Stimulated activated CD8-positive, alpha-beta memory T cell treated with anti-CD3 and anti-CD28 coated beads, Interleukin-7, amount 100 ng/mL, for 4 hours (primary cell): Measurements from ENCODE around the gene FURIN.
"Not testable (repeated sequence)": the region's sequence is repeated elsewhere in the genome, so short reads cannot be mapped to it uniquely, and the experiment has no call there.

Experiments
- DNase-seq, 2 donors: peaks; one replicate each; pipeline ENCODE4 v3.0.0-alpha.2; 2020; ENCODE audit warnings: low read depth in 2 of 2

The FURIN gene

GRCh38 chr15:90868261-90868689 is at the start of gene FURIN:
FURIN (plus strand) TSS chr15:90868588; CDS start chr15:90875741, 7,153 bp downstream.
- DNase-seq, result no peak

- no peak for DNase-seq
Measured at GRCh38 chr15:90819390-90819789, 49.0 kb upstream of the FURIN start.

GRCh38 chr15:90819850-90820249 is 48.5 kb upstream of the FURIN start:
- no peak for DNase-seq

GRCh38 chr15:90820481-90820880 is 47.9 kb upstream of the FURIN start:
- no peak for DNase-seq

GRCh38 chr15:90822204-90822955 is 46.0 kb upstream of the FURIN start:
- no peak for DNase-seq

GRCh38 chr15:90823455-90823974 is 44.9 kb upstream of the FURIN start:
- no peak for DNase-seq

- not testable (repeated sequence) for DNase-seq
Measured at GRCh38 chr15:90825115-90825899, 43.1 kb upstream of the FURIN start.

- not testable (repeated sequence) for DNase-seq
Measured at GRCh38 chr15:90826206-90826885, 42.0 kb upstream of the FURIN start.

- DNase-seq, result no peak
Measured at GRCh38 chr15:90826886-90827435, 41.4 kb upstream of the FURIN start.

- DNase-seq, result no peak
Measured at GRCh38 chr15:90828111-90828510, 40.3 kb upstream of the FURIN start.

- DNase-seq, result no peak
Measured at GRCh38 chr15:90829126-90829525, 39.3 kb upstream of the FURIN start.

GRCh38 chr15:90829942-90830440 is 38.4 kb upstream of the FURIN start:
- no peak for DNase-seq

- DNase-seq, result no peak
Measured at GRCh38 chr15:90834626-90835025, 33.8 kb upstream of the FURIN start.

- DNase-seq, result no peak
Measured at GRCh38 chr15:90836296-90836871, 32.0 kb upstream of the FURIN start.

GRCh38 chr15:90837094-90837493 is 31.3 kb upstream of the FURIN start:
- DNase-seq, result no peak

GRCh38 chr15:90838139-90838538 is 30.2 kb upstream of the FURIN start:
- peak; percentile 89 to 92 for DNase-seq

GRCh38 chr15:90838544-90838943 is 29.8 kb upstream of the FURIN start:
- no peak for DNase-seq

GRCh38 chr15:90839187-90840071 is 29.0 kb upstream of the FURIN start:
- no peak for DNase-seq

- no peak for DNase-seq
Measured at GRCh38 chr15:90840157-90840855, 28.1 kb upstream of the FURIN start.

GRCh38 chr15:90840954-90841353 is 27.4 kb upstream of the FURIN start:
- DNase-seq, result no peak
